OCI-LY3 (cell line): Measurements from ENCODE around the gene SPSB4.

Experiments
- CTCF ChIP-seq: fragments of 200-600, 300-600 bp; sonication (generic); IDR thresholded peaks from 2 replicates; pipeline ENCODE4 v1.5.1; 2014; ENCODE audit warnings: antibody characterized with exemption, low read length, low read depth
- EZH2phosphoT487 ChIP-seq: fragments of 200-600 bp; shearing (Covaris generic); IDR thresholded peaks from 2 replicates; pipeline ENCODE4 v1.6.1; 2018; ENCODE audit warnings: antibody characterized with exemption, mixed run types, low read depth

GRCh38 chr3:141087778-141088130, 36.6 kb downstream of the SPSB4 start:
- TF ChIP-seq CTCF (no peak), EZH2phosphoT487 (no peak)
